Globus pallidus (tissue), 1 donor: ENCODE results near the gene BIVM.
A peak's percentile ranks its signal among the peaks of the same experiment; 100 is the strongest.

Experiments used
- DNase-seq: peaks from one replicate; pipeline ENCODE4 v3.0.0-alpha.2; 2015; ENCODE audit warnings: low spot score

BIVM gene

GRCh38 chr13:102792396-102792795 lies 6.5 kb upstream of the BIVM start:
- DNase-seq = no peak

GRCh38 chr13:102793611-102794355 lies 5.1 kb upstream of the BIVM start:
- no peak for DNase-seq

GRCh38 chr13:102799426-102800144 lies 666 bp downstream of the BIVM start:
- peak; percentile 42 for DNase-seq

GRCh38 chr13:102800145-102801041 lies 1.5 kb downstream of the BIVM start:
- DNase-seq = peak; percentile 76

GRCh38 chr13:102805680-102806079 lies 6.8 kb downstream of the BIVM start:
- no peak for DNase-seq

- no peak for DNase-seq
Observed at GRCh38 chr13:102807699-102808098, 8.8 kb downstream of the BIVM start.

GRCh38 chr13:102812611-102813287 lies 13.8 kb downstream of the BIVM start:
- no peak for DNase-seq

GRCh38 chr13:102814025-102814607 lies 15.2 kb downstream of the BIVM start:
- no peak for DNase-seq

- DNase-seq = no peak
Observed at GRCh38 chr13:102814793-102815192, 15.9 kb downstream of the BIVM start.

GRCh38 chr13:102815788-102816187 lies 16.9 kb downstream of the BIVM start:
- DNase-seq = no peak

GRCh38 chr13:102816708-102817107 lies 17.8 kb downstream of the BIVM start:
- DNase-seq = no peak

- no peak for DNase-seq
Observed at GRCh38 chr13:102817241-102817640, 18.3 kb downstream of the BIVM start.

- DNase-seq = no peak
Observed at GRCh38 chr13:102817907-102818306, 19.0 kb downstream of the BIVM start.

- no peak for DNase-seq
Observed at GRCh38 chr13:102825400-102825799, 26.5 kb downstream of the BIVM start.

- DNase-seq = no peak
Observed at GRCh38 chr13:102825921-102826706, 27.2 kb downstream of the BIVM start.

GRCh38 chr13:102830646-102831045 lies 31.7 kb downstream of the BIVM start:
- no peak for DNase-seq

GRCh38 chr13:102836471-102836870 lies 37.6 kb downstream of the BIVM start:
- no peak for DNase-seq

GRCh38 chr13:102838273-102838672 lies 39.4 kb downstream of the BIVM start:
- no peak for DNase-seq

- no peak for DNase-seq
Observed at GRCh38 chr13:102838982-102839381, 40.1 kb downstream of the BIVM start.

GRCh38 chr13:102839462-102839861 lies 40.5 kb downstream of the BIVM start:
- no peak for DNase-seq

GRCh38 chr13:102845289-102845629 lies 46.3 kb downstream of the BIVM start:
- DNase-seq = no peak
